ENCODE results near the gene LAGE3.

Gene LAGE3

GRCh38 chrX:154432210-154432609 lies 46.9 kb downstream of the LAGE3 start:
- DNase-seq: no peak

DNA sequence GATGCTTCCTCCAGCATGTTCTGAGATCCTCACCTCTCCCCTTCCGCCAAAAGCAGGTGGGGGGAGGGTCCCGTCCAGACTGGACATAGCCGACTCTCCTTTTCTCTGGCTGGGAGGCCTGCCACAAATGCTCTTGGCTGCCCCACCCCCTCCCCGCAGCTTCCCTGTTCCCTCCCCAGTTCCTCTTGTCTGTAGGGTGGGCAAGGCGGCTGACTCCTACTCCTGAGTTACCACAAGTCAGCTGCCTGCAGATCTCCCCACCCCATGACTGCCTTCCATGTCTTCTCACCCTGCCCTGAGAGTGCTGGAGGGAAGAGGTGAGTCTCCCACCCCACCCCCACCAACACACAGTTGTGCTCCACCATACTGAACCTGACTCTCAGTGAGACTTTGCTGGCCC lies 47.7 kb downstream of the LAGE3 start:
- no peak for DNase-seq

DNA sequence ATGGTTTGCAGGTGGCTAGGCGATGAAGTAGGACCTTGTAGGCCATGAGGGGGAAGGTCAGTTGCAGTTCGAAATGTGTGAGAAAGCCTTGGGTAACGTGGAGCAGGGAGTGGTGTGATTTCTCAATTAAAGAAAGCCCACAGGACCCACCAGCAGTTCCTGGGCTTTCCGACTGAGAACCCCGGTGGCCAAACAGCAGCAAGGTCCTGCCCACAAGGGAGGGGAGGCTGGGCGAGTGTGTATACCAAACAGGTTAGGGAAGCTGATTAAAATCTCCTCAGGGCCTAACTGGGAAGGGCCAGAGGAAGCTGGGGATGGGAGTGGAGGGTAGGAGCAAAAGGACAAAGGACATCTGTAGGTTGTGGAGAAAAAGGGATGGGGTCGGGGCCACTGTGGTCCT lies 48.2 kb downstream of the LAGE3 start:
- no peak for DNase-seq

GRCh38 chrX:154430479-154430878 lies 48.6 kb downstream of the LAGE3 start:
- no peak for DNase-seq

GRCh38 chrX:154429711-154430110 lies 49.4 kb downstream of the LAGE3 start:
- no peak for DNase-seq

GRCh38 chrX:154428176-154429171 lies 50.6 kb downstream of the LAGE3 start, which contains the start of gene ATP6AP1:
TSS of gene ATP6AP1 (plus strand) at chrX:154428677. CDS start at chrX:154428693, 16 bp downstream.
- DNase-seq: peak; percentile 70 to 86
